ENCODE results near the gene NOTCH3. TPM values are rescaled to one million over a fixed set of nuclear protein-coding genes. Genes with fewer than 3 reads are reported as not detected.

NOTCH3 gene
- total RNA-seq, 1 experiment from 2014 or later = 39.4 TPM

GRCh38 chr19:15240515-15240914 is 39.7 kb upstream of the NOTCH3 start:
- no peak for TF ChIP-seq MAX (IDR thresholded peaks at IDR 0.05)
- CTCF ChIA-PET = no interaction called here
- Histone ChIP-seq H3K4me2 (ENCODE audit: low read length) (no peak overlapping the region), H3K36me3 (ENCODE audit: control insufficient read depth in 1 of 2, insufficient read depth in 2 of 2, low read length in 2 of 2) (peaks cover 0 to 4% of the 10 kb centered on the region in 2 experiments; a peak in 1 of 4 replicates), H3K79me2 (ENCODE audit: insufficient read depth, low read length) (no peaks in the 10 kb centered on the region), H3K4me1 (ENCODE audit: control insufficient read depth in 1 of 2, insufficient read depth in 2 of 2, low read length in 2 of 2) (no peaks in the 10 kb centered on the region), H3K4me3 (replicated peaks in 1 of 2; ENCODE audit: low read depth in 1 of 2, low read length in 2 of 2) (no peak overlapping the region), H3K9me2 (ENCODE audit: insufficient read depth) (no peaks in the 10 kb centered on the region), H2AFZ (ENCODE audit: low read depth, low read length, poor library complexity, severe bottlenecking) (no peak overlapping the region), H3K27ac (ENCODE audit: low read depth, low read length) (no peak overlapping the region), H3K27me3 (ENCODE audit: insufficient read depth, low read length) (no peaks in the 10 kb centered on the region), H4K20me1 (ENCODE audit: insufficient read depth) (no peaks in the 10 kb centered on the region), H3K9me3 (ENCODE audit: control insufficient read depth in 1 of 2, insufficient read depth in 1 of 2, low read depth in 1 of 2, low read length in 2 of 2) (no peaks in the 10 kb centered on the region), H3K9ac (ENCODE audit: low read length) (no peak overlapping the region)
- intact Hi-C loops (cut with micrococcal nuclease) = no loop called here
- POLR2A ChIA-PET = no interaction called here
- DNase-seq (ENCODE audit: low read depth, low spot score) (no peak), ATAC-seq (no peak)
- BruUV-seq (replicated peaks) = no TSS peak
- RAD21 ChIA-PET (ENCODE audit: low non-redundant PET in 1 of 2, low total read pairs in 2 of 2, uncharacterized antibody in 2 of 2, unreplicated experiment in 2 of 2) = no interaction called here

- Histone ChIP-seq H3K4me2 (ENCODE audit: low read length) (no peak overlapping the region), H3K4me3 (replicated peaks in 1 of 2; ENCODE audit: low read depth in 1 of 2, low read length in 2 of 2) (no peak overlapping the region), H3K27me3 (ENCODE audit: insufficient read depth, low read length) (no peaks in the 10 kb centered on the region), H3K27ac (ENCODE audit: low read depth, low read length) (no peak overlapping the region), H3K79me2 (ENCODE audit: insufficient read depth, low read length) (no peaks in the 10 kb centered on the region), H3K4me1 (ENCODE audit: control insufficient read depth in 1 of 2, insufficient read depth in 2 of 2, low read length in 2 of 2) (no peaks in the 10 kb centered on the region), H3K9ac (ENCODE audit: low read length) (no peak overlapping the region), H4K20me1 (ENCODE audit: insufficient read depth) (no peaks in the 10 kb centered on the region), H3K36me3 (ENCODE audit: control insufficient read depth in 1 of 2, insufficient read depth in 2 of 2, low read length in 2 of 2) (peaks cover 0 to 4% of the 10 kb centered on the region in 2 experiments; a peak in 1 of 4 replicates), H2AFZ (ENCODE audit: low read depth, low read length, poor library complexity, severe bottlenecking) (no peak overlapping the region), H3K9me3 (ENCODE audit: control insufficient read depth in 1 of 2, insufficient read depth in 1 of 2, low read depth in 1 of 2, low read length in 2 of 2) (no peaks in the 10 kb centered on the region), H3K9me2 (ENCODE audit: insufficient read depth) (no peaks in the 10 kb centered on the region)
- POLR2A ChIA-PET = no interaction called here
- RAD21 ChIA-PET (ENCODE audit: low non-redundant PET in 1 of 2, low total read pairs in 2 of 2, uncharacterized antibody in 2 of 2, unreplicated experiment in 2 of 2) = no interaction called here
- ATAC-seq = no peak
- DNase-seq (ENCODE audit: low read depth, low spot score) = no peak
- TF ChIP-seq POLR2AphosphoS5 (IDR thresholded peaks at IDR 0.05; ENCODE audit: low read depth, low read length) (no peak), ZBTB33 (IDR thresholded peaks at IDR 0.05; ENCODE audit: extremely low read depth, insufficient replicate concordance, low read length) (no peak), SP1 (IDR thresholded peaks at IDR 0.05; ENCODE audit: low read depth) (no peak), TCF7L2 (IDR thresholded peaks at IDR 0.05; ENCODE audit: borderline replicate concordance, extremely low read depth, insufficient read depth, insufficient read length) (no peak), EGR1 (IDR thresholded peaks at IDR 0.05; ENCODE audit: low read depth) (no peak), CBX3 (IDR thresholded peaks at IDR 0.05; ENCODE audit: low read depth) (no peak), CTCF (IDR thresholded peaks at IDR 0.05 in 2 of 3, conservative IDR thresholded peaks at IDR 0.05 in 1 of 3; ENCODE audit: borderline replicate concordance in 1 of 3, insufficient read depth in 1 of 3, low read depth in 2 of 3, low read length in 2 of 3) (no peak), FOSL1 (IDR thresholded peaks at IDR 0.05; ENCODE audit: low read depth) (no peak), ATF3 (IDR thresholded peaks at IDR 0.05) (no peak), EZH2 (IDR thresholded peaks at IDR 0.05) (no peak), EZH2phosphoT487 (IDR thresholded peaks at IDR 0.05; ENCODE audit: borderline replicate concordance) (no peak), MAX (IDR thresholded peaks at IDR 0.05) (no peak)
- intact Hi-C loops (cut with micrococcal nuclease) = no loop called here
- CTCF ChIA-PET = no interaction called here
- BruUV-seq (replicated peaks) = no TSS peak
Measured at GRCh38 chr19:15239337-15239949, 38.6 kb upstream of the NOTCH3 start.
